HG03135 (cell line): ENCODE data around the gene ENO1.
A peak's percentile ranks its signal among the peaks of the same experiment; 100 is the strongest.
"Not testable (repeated sequence)": the region's sequence is repeated elsewhere in the genome, so short reads cannot be mapped to it uniquely, and the experiment has no call there.

Source experiments
- ATAC-seq: cut with Tn5 transposase; IDR thresholded peaks from one replicate; pipeline ENCODE4 v1.9.1; 2021; ENCODE audit warnings: mild to moderate bottlenecking, moderate library complexity; ENCODE audit not compliant: unreplicated experiment

Gene ENO1

GRCh38 chr1:8878448-8878697 lies at the start of gene ENO1:
Gene ENO1 (minus strand): TSS chr1:8878686. CDS start chr1:8874908, 3,778 bp downstream.
- peak; percentile 2 for ATAC-seq

GRCh38 chr1:8926707-8927694 lies 48.5 kb upstream of the ENO1 start:
- ATAC-seq: no peak

GRCh38 chr1:8925960-8926359 lies 47.5 kb upstream of the ENO1 start:
- ATAC-seq: no peak

GRCh38 chr1:8925406-8925805 lies 46.9 kb upstream of the ENO1 start:
- no peak for ATAC-seq

- no peak for ATAC-seq
Measured at GRCh38 chr1:8922962-8923361, 44.5 kb upstream of the ENO1 start.

GRCh38 chr1:8917536-8917935 lies 39.0 kb upstream of the ENO1 start:
- not testable (repeated sequence) for ATAC-seq

- no peak for ATAC-seq
Measured at GRCh38 chr1:8915446-8915845, 37.0 kb upstream of the ENO1 start.

- ATAC-seq: no peak
Measured at GRCh38 chr1:8914466-8914865, 36.0 kb upstream of the ENO1 start.

- ATAC-seq: no peak
Measured at GRCh38 chr1:8913457-8913856, 35.0 kb upstream of the ENO1 start.

GRCh38 chr1:8911416-8912309 lies 33.2 kb upstream of the ENO1 start:
- ATAC-seq: no peak

- no peak for ATAC-seq
Measured at GRCh38 chr1:8910914-8911313, 32.4 kb upstream of the ENO1 start.

GRCh38 chr1:8910331-8910730 lies 31.8 kb upstream of the ENO1 start:
- ATAC-seq: no peak

- ATAC-seq: no peak
Measured at GRCh38 chr1:8908388-8909151, 30.1 kb upstream of the ENO1 start.

GRCh38 chr1:8905582-8906191 lies 27.2 kb upstream of the ENO1 start:
- no peak for ATAC-seq

- ATAC-seq: no peak
Measured at GRCh38 chr1:8903908-8904650, 25.6 kb upstream of the ENO1 start.

GRCh38 chr1:8903410-8903809 lies 24.9 kb upstream of the ENO1 start:
- ATAC-seq: no peak

- ATAC-seq: no peak
Measured at GRCh38 chr1:8902765-8903164, 24.3 kb upstream of the ENO1 start.

- not testable (repeated sequence) for ATAC-seq
Measured at GRCh38 chr1:8900684-8901083, 22.2 kb upstream of the ENO1 start.

GRCh38 chr1:8899046-8899445 lies 20.6 kb upstream of the ENO1 start:
- no peak for ATAC-seq

- ATAC-seq: not testable (repeated sequence)
Measured at GRCh38 chr1:8898418-8898817, 19.9 kb upstream of the ENO1 start.
